Stimulated activated CD8-positive, alpha-beta memory T cell treated with anti-CD3 and anti-CD28 coated beads, Interleukin-12 subunit alpha, Interleukin-12 subunit beta, amount 100 ng/mL, for 1 hour (primary cell): ENCODE data around the gene APLF.
A peak's percentile ranks its signal among the peaks of the same experiment; 100 is the strongest.
"Not testable (repeated sequence)": the region's sequence is repeated elsewhere in the genome, so short reads cannot be mapped to it uniquely, and the experiment has no call there.

Source experiments
- DNase-seq: peaks from one replicate; pipeline ENCODE4 v3.0.0-alpha.2; 2020; ENCODE audit warnings: low read depth

The APLF gene

DNA sequence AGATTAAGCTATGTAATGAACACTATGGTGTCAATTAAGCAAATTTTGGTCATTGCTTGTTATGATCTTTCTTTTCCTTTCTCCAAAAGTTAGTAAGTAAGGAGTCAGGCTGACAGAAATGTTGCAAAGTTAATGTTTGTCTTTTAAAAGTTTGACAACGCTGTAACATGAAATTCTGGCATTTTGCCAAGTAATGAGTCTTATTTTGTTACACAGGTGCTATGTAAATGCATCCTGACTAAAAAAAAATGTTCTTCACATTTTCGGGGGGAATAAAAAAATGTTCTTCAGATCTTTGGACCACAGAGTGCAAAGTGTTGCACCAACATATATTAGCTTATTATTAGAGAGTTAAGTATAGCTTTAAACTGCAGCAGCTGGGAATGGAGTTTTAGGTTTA is 121.2 kb downstream of the APLF start:
- no peak for DNase-seq

DNA sequence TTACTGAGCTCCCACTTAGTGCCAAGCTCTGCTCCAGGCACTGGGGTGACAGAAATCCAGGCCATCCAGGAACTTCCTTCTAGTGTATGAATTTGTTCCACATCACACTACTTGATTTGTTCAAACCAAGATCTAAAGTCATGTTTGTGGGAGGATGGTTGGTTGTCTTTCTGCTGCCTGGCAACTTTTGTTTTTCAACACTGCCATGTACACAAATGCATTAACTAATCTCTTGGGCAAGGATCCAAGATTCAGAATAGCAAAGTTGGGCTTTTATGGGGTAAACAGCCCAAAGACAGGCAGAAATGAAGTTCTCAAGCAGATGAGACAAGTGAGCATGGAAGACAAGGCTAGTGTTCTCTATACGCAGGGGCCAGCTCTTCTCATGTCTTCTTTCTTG is 122.6 kb downstream of the APLF start:
- DNase-seq = no peak

DNA sequence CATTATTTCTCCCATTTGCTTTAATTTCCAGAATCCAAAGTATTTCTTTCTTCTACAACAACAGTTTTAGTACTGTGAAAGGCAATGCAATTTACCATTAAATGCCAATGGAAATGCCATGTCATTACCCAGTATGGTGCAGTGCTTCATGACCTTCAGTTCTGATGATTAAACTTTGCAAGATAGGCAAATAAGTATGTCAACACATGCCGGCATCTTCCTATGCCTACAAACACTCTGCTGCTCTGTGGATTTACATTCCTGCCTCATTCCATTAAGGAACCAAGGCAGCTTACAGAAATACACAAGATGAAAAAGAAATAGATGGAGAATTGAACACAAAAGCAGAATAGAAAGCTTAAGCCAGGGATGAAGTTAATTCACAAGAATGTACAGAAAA is 123.3 kb downstream of the APLF start:
- no peak for DNase-seq

DNA sequence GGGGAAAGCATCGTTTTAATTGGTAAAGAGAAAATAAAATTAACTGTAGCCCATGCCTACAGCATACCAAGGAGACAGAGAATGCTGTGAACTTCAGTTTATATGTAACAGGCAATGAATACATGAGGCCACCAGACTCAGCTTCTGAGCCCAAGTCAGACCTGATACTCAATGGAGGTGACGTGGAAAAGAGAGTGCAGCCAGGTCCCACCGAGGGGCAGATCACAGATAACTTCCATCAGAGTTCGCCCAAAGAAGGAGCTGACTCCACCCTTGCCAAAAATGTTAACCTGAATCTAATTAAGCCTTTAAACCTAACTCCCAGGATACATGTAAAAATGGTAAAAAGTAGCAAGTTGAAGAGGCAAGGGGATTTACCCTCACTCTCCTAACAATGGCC is 123.8 kb downstream of the APLF start:
- DNase-seq = no peak

DNA sequence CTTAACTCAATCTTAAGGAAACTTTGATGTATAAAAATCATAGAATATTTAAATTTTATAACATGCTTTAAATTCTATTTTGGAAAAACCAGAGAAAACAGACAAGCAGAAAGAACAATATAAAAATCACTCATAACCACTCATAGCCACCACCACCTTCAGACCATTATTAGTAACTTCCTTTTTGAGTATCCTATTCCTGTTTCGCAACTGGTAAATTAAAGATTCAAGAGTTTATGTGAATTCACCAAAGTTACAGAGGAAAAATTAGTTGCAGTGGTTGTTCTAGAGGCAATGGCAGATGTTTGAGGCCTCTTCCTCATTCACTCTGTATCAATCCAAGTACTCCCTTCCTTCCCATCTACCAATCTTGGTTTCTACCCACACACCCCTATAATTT is 126.7 kb downstream of the APLF start:
- no peak for DNase-seq

DNA sequence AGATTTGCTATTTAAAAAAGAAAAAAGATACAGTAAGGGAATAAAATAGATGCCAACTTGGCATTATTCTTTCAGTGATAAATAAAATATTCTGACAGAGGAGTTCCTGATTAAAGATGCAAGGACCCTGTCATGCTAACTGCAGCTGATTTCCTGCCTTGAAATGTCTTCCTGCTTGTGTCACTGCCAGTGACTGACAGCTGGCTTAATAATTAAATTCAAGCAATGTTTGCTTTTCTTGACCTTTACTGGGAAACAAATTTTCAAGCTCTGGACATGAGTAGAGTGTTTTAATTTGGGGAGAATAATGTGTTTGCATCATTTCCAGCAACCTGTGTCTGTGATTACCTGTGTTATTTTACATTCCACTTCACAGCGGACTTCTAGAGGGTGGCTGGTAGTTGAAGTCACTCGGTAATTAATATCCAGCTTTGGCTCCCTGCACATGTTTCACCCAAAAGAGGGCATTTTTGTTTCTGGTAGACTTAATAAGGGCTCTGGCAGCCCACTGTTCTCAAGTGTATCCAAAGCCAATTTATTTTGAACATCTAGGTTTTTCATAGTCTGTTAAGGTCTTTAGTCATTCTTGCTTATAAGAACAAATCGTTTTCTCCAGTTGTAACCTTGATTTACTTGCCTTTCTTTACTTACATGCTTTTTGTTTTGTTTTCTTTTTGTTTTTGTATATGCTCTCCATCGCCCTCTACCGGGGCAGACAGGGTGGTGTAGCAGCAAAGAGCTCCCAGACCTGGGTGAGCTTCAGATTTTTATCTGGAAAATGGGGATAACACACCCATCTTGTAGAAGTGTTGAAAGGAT is 127.5 kb downstream of the APLF start:
- peak; percentile 21 for DNase-seq

DNA sequence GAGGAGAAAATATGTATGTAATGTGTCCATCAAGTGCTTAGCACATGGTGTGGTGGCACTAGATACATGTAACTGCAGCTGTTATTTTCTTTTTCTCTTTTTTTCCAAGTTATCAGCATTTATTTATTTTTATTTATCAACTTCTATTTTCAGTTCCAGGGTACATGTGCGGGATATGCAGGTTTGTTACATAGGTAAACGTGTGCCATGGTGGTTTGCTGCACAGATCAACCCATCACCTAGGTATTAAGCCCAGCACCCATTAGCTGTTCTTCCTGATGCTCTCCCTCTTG is 128.1 kb downstream of the APLF start:
- not testable (repeated sequence) for DNase-seq

DNA sequence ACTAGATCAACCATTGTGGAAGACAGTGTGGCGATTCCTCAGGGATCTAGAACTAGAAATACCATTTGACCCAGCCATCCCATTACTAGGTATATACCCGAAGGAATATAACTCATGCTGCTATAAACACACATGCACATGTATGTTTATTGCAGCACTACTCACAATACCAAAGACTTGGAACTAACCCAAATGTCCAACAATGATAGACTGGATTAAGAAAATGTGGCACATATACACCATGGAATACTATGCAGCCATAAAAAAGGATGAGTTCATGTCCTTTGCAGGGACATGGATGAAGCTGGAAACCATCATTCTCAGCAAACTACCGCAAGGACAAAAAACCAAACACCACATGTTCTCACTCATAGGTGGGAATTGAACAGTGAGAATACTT is 133.1 kb downstream of the APLF start:
- not testable (repeated sequence) for DNase-seq

DNA sequence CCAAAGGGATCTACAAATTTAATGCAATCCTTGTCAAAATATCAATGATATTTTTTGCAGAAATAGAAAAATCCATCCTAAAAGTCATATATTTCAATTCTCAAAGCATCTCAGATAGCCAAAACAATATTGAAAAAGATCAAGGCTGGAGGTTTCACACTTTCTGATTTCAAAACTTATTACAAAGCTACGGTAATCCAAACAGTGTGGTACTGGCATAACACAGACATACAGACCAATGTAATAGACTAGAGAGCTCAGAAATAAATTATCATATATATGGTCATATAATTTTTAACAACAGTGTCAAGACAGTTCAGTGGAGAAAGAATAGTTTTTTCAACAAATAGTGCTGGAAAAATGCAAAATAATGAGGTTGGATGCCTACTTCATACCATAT is 135.7 kb downstream of the APLF start:
- no peak for DNase-seq

DNA sequence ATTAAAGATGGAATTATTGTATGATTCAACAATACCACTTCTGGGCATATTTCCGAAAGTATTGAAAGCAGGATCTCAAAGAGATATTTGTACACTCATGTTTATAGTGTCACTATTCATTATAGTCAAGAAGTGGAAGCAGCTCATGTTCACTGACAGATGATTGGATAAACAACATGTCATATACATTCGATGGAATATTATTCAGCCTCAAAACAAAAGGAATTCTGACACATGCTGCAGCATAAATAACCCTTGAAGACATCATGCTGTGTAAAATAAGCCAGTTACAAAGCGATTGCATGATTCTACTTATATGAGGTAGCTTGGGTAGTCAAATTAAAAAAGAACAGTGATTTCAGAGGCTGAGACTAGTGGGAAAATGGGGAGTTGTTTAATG is 136.7 kb downstream of the APLF start:
- DNase-seq = no peak

DNA sequence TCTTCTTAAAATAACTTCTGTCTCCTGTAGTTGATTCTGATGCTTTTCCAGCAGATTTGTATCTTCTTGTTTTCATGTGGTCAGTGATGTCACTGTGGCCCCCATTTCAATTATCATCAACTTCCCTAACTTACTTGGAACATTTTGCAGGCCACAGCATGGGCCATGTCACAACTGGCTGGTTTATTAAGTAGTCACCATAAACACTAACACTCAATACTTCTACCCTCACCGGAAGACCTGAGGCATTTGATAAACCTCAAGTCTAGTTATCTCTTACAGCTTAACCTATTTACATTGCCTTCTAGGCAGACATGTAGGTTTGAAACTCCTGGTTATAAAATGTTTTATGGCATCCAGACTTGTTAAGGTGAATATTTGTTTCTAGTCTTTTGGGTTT is 138.6 kb downstream of the APLF start:
- DNase-seq = no peak

DNA sequence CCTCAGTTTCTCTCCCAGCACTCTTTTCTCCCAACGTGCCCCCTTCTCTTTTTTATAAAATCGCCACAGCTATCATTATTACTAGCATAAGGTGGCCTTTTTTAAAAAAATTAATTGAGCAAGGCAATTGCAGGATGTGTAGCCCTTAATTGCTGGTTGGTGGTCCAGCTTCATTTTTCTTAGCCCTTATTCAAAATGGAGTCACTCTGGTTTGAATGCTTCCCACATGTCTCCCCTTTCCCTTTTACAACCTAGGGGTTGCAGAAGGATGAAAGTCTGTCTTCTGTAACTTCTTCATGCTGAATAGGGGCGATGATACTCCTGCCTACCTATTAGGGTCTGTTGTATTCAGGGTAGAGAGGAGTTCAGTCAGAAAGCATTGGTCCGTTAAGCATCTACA is 139.4 kb downstream of the APLF start:
- no peak for DNase-seq

DNA sequence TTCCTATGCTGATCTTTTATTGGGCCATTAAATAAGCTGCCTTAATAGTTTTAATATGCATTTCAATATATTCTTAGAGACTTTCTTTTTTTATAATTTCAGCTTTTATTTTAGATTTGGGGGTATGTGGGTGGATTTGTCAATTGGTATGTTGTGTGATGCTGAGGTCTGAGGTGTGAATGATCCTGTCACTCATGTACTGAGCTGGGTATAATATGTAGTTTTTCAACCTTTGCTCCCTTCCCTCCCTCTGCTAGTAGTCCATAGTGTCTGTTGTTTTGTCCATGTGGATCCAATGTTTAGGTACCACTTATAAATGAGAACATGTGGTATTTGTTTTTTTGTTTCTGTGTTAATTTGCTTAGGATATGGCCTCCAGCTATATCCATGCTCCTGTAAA is 140.5 kb downstream of the APLF start:
- no peak for DNase-seq

DNA sequence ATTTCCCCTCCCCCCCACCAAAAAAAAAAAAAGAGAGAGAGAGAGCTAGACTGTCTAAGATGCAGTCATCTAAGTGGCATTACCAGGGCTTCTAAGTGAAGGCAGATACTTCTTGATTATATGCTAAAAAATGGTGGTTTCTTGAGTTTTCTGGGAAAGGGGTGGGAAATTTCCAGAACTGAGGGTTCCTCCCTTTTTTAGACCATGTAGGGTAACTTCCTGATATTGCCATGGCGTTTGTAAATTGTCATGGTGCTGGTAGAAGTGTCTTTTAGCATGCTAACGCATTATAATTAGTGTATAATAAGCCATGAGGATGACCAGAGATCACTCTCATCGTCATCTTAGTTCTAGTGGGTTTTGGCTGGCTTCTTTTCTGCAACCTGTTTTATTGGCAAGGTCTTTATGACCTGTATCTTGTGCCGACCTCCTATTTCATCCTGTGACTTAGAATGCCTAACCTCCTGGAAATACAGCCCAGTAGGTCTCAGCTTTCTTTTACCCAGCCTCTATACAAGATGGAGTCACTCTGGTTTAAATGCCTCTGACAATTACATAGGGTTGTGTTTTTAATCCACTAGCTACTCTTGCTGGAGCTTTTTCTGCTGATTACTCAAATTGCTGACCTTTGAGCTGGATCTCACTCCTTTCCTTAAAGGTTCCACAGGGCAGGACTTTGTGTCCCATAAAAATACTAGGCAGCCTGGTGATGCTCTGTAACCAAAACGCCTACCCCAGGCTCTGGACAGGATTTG is 145.6 kb downstream of the APLF start:
- DNase-seq = no peak

DNA sequence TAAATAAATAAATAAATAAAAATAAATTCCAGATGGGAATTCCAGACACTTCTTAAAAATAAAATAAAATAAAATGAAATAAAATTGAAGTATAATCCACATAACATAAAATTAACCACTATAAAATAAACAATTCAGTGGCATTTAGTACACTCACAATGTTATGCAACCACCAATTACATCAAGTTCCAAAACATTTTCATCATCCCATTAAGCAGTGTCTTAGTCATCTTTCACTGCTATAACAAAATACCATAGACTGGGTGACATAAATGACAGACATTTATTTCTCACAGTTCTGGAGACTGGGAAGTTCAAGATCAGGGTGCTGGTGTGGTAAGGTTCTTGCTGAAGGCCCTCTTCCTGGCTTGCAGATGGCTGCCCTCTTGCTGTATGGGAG is 153.4 kb downstream of the APLF start:
- DNase-seq = no peak

DNA sequence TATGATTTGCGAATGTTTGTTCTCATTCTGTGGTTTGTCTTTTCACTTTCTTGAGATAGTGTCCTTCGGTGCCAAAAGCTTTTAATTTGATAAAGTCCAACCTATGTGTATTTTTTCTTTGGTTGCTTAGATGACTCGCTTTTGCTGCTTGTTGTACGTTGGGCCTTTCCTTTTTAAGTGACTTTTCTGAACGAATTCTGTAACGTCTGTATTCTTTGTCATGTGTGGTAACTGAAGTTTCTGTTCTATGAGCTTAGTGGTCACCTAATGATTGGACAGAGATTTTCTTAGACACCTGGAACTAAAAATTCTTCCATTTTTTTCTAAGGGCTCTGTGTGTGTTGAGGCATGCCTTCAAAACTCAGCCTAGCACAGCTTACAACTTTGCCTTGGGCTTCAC is 156.4 kb downstream of the APLF start:
- no peak for DNase-seq

DNA sequence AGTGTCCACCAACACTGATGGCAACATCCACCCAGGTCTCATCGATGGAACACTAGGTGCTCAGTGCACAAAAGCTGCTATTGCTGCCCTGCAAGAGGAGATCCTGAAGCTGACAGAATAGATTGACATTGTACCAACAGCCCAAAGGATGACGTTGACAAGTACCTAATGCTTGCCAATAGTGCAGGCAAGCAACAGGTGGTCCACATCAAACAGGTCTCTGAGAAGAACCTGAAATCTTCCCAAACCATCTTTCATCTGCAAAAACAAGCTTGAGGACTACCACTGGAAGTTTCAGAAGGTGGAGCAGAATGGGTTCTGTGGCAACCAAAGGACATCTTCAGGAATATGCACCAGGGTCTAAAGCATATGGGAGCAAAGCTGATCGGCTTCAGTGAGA is 160.2 kb downstream of the APLF start:
- no peak for DNase-seq
